ENCODE results near the gene SFRP4. TPM values are rescaled to one million over a fixed set of nuclear protein-coding genes. Genes with fewer than 3 reads are reported as not detected.

Gene SFRP4
- total RNA-seq, 4 donors from 2014 or later = 3.0 to 11.3 (median 6.8) TPM

DNA sequence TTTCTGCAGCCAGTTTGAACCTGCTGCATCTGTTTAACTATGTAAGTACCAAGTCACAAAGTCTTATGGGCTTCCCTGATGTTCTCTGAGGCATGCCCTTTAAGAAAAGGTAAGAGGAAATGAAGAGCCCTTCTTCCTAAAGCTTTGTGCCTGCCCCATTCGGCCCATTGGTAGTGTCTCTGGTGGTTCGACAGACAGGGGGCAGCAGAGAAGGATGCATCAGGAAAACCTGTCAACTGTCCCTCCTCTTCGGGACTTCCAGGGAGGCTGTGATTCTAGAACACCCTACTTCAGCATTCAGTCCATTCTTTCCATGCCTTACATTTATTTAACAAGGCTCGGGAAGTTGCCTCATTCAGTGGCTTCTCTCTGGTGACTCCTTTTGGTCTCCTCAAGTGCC lies 1.9 kb upstream of the SFRP4 start:
- no peak for DNase-seq (ENCODE audit: extremely low spot score)
- intact Hi-C loops (cut with DNase I) = no loop called here
- Histone ChIP-seq H3K27ac (replicated peaks in 1 of 4) (no peak overlapping the region), H3K4me3 (no peak overlapping the region), H3K9me3 (no peaks in the 10 kb centered on the region), H3K36me3 (no peaks in the 10 kb centered on the region), H3K4me1 (peaks cover 22 to 61% (median 57%) of the 10 kb centered on the region in 4 donors), H3K27me3 (peaks cover 0 to 24% (median 0%) of the 10 kb centered on the region in 4 donors)
- 86% methylated on average over 2 of the region's 4 CpGs for WGBS
- TF ChIP-seq CTCF (IDR thresholded peaks at IDR 0.05) (no peak), POLR2A (IDR thresholded peaks at IDR 0.05; ENCODE audit: low read depth) (no peak), EP300 (IDR thresholded peaks at IDR 0.05) (no peak)

GRCh38 chr7:37916017-37916672 lies 472 bp downstream of the SFRP4 start:
- peaks cover 0 to 21% (median 0%) of the 10 kb centered on the region in 4 donors for H3K27me3 ChIP-seq
- intact Hi-C loops (cut with DNase I) = no loop called here
- no peak for DNase-seq (ENCODE audit: extremely low spot score)
- H3K36me3 ChIP-seq = no peaks in the 10 kb centered on the region
- H3K4me1 ChIP-seq = peaks cover 17 to 44% (median 40%) of the 10 kb centered on the region in 4 donors
- 4% methylated on average over 55 of the region's 57 CpGs for whole genome bisulfite sequencing
- TF ChIP-seq POLR2AphosphoS5 (IDR thresholded peaks at IDR 0.05) = peak in 1 of 2 donors; percentile 14
- TF ChIP-seq EP300 (IDR thresholded peaks at IDR 0.05) = no peak
- TF ChIP-seq POLR2A (IDR thresholded peaks at IDR 0.05; ENCODE audit: low read depth) = no peak
- no peaks in the 10 kb centered on the region for H3K9me3 ChIP-seq
- H3K27ac ChIP-seq (replicated peaks in 1 of 4) = peak overlapping the region; percentile 64 to 81 (median 72)
- H3K4me3 ChIP-seq = peak overlapping the region; percentile 59 to 72 (median 62)

- Histone ChIP-seq H3K27me3 (peaks cover 0 to 15% (median 0%) of the 10 kb centered on the region in 4 donors), H3K9me3 (no peaks in the 10 kb centered on the region), H3K27ac (replicated peaks in 1 of 4) (peak overlapping the region; percentile 64 to 81 (median 72)), H3K36me3 (no peaks in the 10 kb centered on the region), H3K4me1 (peaks cover 17 to 38% (median 34%) of the 10 kb centered on the region in 4 donors), H3K4me3 (peak overlapping the region; percentile 59 to 72 (median 62))
- 18% methylated on average over 5 of the region's 5 CpGs for WGBS
- intact Hi-C loops (cut with DNase I) = no loop called here
- TF ChIP-seq EP300 (IDR thresholded peaks at IDR 0.05) (no peak), CTCF (IDR thresholded peaks at IDR 0.05) (no peak), POLR2A (IDR thresholded peaks at IDR 0.05; ENCODE audit: low read depth) (no peak), POLR2AphosphoS5 (IDR thresholded peaks at IDR 0.05) (no peak)
- DNase-seq (ENCODE audit: extremely low spot score) = no peak
Measured at GRCh38 chr7:37915438-37915837, 1.2 kb downstream of the SFRP4 start.

DNA sequence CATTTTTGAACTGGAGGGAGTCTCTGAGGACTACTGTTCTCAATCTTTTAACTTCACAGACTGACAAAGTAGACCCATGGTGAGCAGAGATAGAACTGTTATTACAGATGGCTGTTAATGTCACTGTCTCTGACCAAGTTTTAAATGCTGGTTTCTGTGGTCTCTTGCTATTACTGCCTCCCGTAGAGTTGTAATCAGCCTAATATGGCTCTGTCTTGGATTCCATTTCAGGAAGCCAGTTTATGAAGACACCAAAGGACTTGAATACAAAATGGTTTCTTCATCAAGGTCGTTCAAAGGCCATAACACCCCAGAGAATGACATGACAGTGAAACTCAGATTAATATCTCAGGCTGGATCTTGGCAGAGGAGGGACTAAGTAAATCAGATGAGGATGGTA lies 3.9 kb downstream of the SFRP4 start:
- no peak for DNase-seq (ENCODE audit: extremely low spot score)
- intact Hi-C loops (cut with DNase I) = no loop called here
- no peak for TF ChIP-seq POLR2A (IDR thresholded peaks at IDR 0.05; ENCODE audit: low read depth)
- TF ChIP-seq CTCF (IDR thresholded peaks at IDR 0.05) = no peak
- TF ChIP-seq EP300 (IDR thresholded peaks at IDR 0.05) = no peak
- no peak for TF ChIP-seq POLR2AphosphoS5 (IDR thresholded peaks at IDR 0.05)
- H3K27me3 ChIP-seq = peaks cover 0 to 13% (median 0%) of the 10 kb centered on the region in 4 donors
- peaks cover 0 to 5% (median 0%) of the 10 kb centered on the region in 4 donors for H3K36me3 ChIP-seq
- peak overlapping the region in 1 of 4 donors; percentile 15 for H3K27ac ChIP-seq (replicated peaks in 1 of 4)
- 47% methylated on average over 2 of the region's 2 CpGs for WGBS
- no peak overlapping the region for H3K4me3 ChIP-seq
- no peaks in the 10 kb centered on the region for H3K9me3 ChIP-seq
- peaks cover 13 to 32% (median 27%) of the 10 kb centered on the region in 4 donors for H3K4me1 ChIP-seq

- H3K9me3 ChIP-seq = no peaks in the 10 kb centered on the region
- H3K36me3 ChIP-seq = peaks cover 0 to 5% (median 2%) of the 10 kb centered on the region in 4 donors
- no peaks in the 10 kb centered on the region for H3K4me1 ChIP-seq
- DNase-seq (ENCODE audit: extremely low spot score) = no peak
- H3K4me3 ChIP-seq = no peak overlapping the region
- no peak overlapping the region for H3K27ac ChIP-seq (replicated peaks in 1 of 4)
- TF ChIP-seq POLR2AphosphoS5 (IDR thresholded peaks at IDR 0.05) (no peak), POLR2A (IDR thresholded peaks at IDR 0.05; ENCODE audit: low read depth) (no peak), CTCF (IDR thresholded peaks at IDR 0.05) (no peak), EP300 (IDR thresholded peaks at IDR 0.05) (no peak)
- intact Hi-C loops (cut with DNase I) = no loop called here
- H3K27me3 ChIP-seq = no peaks in the 10 kb centered on the region
- 90% methylated on average over 1 of the region's 1 CpG for WGBS
Measured at GRCh38 chr7:37908221-37908788, 8.3 kb downstream of the SFRP4 start.
